Nephron (organoid): ENCODE results near the gene YARS1.

Source experiments
- H3K27ac Mint-ChIP-seq, 3 experiments: 2 replicates each; pipeline ENCODE4 v1.8.0; 2020; ENCODE audit warnings: mixed read lengths in 3 of 3, mild to moderate bottlenecking in 2 of 3, moderate library complexity in 1 of 3
- H3K27me3 Mint-ChIP-seq: 2 replicates; pipeline ENCODE4 v1.8.0; 2021; ENCODE audit warnings: low read depth, mild to moderate bottlenecking, moderate library complexity, mixed read lengths
- H3K36me3 Mint-ChIP-seq: 2 replicates; pipeline ENCODE4 v1.8.0; 2020; ENCODE audit warnings: low read depth, mixed read lengths
- H3K4me1 Mint-ChIP-seq: 2 replicates; pipeline ENCODE4 v1.8.0; 2020; ENCODE audit warnings: mixed read lengths
- H3K4me3 Mint-ChIP-seq, 3 experiments: 2 replicates each; pipeline ENCODE4 v1.8.0; 2020; ENCODE audit warnings: mild to moderate bottlenecking in 3 of 3, mixed read lengths in 3 of 3, moderate library complexity in 2 of 3
- H3K9me3 Mint-ChIP-seq: 2 replicates; pipeline ENCODE4 v1.8.0; 2020; ENCODE audit warnings: mixed read lengths
- CTCF ChIP-seq, 3 experiments: fragments of 200-600 bp; sonication (generic); IDR thresholded peaks; one replicate each; pipeline ENCODE4 v1.5.0; 2021; ENCODE audit warnings: antibody characterized with exemption in 3 of 3; ENCODE audit not compliant: unreplicated experiment in 3 of 3

Gene YARS1

DNA sequence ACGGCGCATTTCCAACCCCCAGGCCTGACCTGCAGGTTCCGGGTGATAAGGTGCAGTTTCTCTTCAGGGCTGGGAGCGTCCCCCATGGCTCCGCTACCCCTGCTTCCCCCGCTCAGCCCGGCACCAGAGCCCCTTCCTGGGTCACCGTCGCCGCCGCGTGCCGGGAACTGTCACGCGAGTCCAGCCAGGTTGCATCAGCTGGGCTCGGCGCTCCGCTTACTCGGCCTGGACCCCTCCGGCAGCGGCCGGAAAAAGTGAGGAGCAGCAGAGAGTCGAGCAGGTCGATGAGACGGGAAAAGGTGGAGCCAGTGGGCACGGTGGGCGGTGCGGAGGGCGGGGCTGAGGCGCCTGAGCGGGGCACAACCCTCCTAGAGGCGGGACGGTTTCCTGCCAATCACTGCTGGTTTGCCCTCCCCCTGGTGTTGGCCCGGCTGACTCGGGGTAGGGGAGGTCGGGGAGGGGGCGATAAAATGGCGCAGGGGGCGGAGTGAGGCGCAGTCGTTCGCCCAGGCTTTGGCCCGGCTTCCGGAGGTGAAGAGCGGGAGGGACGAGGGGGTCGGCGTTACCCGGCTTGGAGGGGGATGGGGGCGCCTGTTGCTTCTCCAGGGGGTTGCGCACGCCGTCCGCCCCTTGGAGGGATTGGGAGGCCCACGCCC lies at the start of gene YARS1, which contains the start of gene S100PBP:
TSS of gene YARS1 (minus strand) at position 200 of the 656 bp plus-strand sequence. CDS start at position 86, 114 bp downstream.
TSS of gene S100PBP (plus strand) at position 495 of the 656 bp plus-strand sequence. CDS start 8,447 bp downstream, outside the sequence.
- Mint-ChIP-seq H3K4me1 (peaks cover 33% of the 10 kb centered on the region), H3K4me3 (peak within 1 kb of the TSS; percentile 97 to 100 (median 99)), H3K9me3 (no peaks in the 10 kb centered on the region), H3K27me3 (no peaks in the 10 kb centered on the region), H3K36me3 (peaks cover 13% of the 10 kb centered on the region), H3K27ac (peak within 1 kb of the TSS; percentile 91 to 93 (median 92))
- TF ChIP-seq CTCF (IDR thresholded peaks at IDR 0.05; ENCODE audit: unreplicated experiment in 3 of 3) = no peak

DNA sequence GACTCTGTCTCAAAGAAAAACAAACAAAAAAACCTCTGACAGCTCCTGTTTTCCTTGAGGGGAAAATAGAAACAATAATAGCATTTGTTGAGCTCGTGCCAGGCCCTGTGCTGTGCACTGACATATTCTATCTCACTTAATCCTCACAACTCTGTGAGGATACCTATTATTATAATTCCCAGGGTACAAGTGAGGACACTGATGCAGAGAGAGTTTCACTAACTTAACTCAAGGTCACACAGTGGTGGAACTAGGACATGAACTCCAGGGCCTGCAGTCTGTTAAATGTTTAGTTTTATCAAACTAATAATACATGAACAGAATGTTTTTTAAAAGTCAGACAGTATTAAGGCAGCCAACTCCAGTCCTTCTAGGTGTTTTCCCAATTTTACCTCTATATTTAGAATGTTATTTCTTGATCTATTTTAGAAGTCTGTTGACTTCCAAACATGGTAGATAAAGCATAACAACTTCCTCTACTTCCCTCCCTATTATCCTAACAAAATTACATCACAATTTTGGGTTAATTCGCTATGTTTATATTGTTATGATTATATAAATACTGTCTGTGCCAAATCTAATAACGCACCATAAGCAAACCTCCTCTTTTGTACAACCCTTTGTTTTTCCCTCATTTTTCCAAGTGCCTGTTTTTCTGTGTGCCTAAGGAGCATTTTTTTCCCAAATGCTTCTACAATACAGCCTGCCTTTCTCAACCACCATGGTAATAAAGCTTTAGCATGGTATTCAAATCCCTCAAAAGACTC lies 48.7 kb upstream of the YARS1 start:
- no peaks in the 10 kb centered on the region for H3K9me3 Mint-ChIP-seq
- peaks cover 75% of the 10 kb centered on the region for H3K4me1 Mint-ChIP-seq
- no peak for TF ChIP-seq CTCF (IDR thresholded peaks at IDR 0.05; ENCODE audit: unreplicated experiment in 3 of 3)
- H3K27me3 Mint-ChIP-seq = peaks cover 11% of the 10 kb centered on the region
- H3K4me3 Mint-ChIP-seq = peak overlapping the region in 1 of 3 experiments; percentile 48
- H3K36me3 Mint-ChIP-seq = peaks cover 63% of the 10 kb centered on the region
- H3K27ac Mint-ChIP-seq = peak overlapping the region; percentile 23 to 57 (median 25)

GRCh38 chr1:32864375-32865019 lies 47.3 kb upstream of the YARS1 start:
- Mint-ChIP-seq H3K27me3 (peaks cover 3% of the 10 kb centered on the region), H3K4me1 (peaks cover 77% of the 10 kb centered on the region), H3K4me3 (no peak overlapping the region), H3K27ac (peak overlapping the region in 1 of 3 experiments; percentile 38), H3K9me3 (no peaks in the 10 kb centered on the region), H3K36me3 (peaks cover 67% of the 10 kb centered on the region)
- TF ChIP-seq CTCF (IDR thresholded peaks at IDR 0.05; ENCODE audit: unreplicated experiment in 3 of 3) = no peak

DNA sequence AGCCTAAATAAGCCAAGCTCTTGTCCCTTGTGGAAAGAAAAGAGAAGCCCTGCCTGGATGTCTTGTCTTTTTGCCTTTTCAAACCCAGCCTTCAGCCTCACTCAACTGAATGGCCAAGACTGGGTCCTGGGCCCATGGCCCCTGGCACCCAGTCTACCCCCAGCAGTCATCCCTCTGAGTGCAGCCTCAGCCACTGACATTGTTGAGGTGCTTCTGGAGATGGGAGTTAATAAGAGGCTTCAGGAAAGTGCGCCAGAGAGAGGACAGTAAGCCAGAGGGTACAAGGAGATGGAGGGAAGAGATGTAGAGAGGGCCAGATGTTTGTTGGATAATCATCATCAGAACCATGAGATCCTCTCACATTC lies 46.7 kb upstream of the YARS1 start:
- Mint-ChIP-seq H3K4me3 (peak overlapping the region in 1 of 3 experiments; percentile 48), H3K27ac (peak overlapping the region; percentile 36 to 39 (median 36))
- no peak for TF ChIP-seq CTCF (IDR thresholded peaks at IDR 0.05; ENCODE audit: unreplicated experiment in 3 of 3)

DNA sequence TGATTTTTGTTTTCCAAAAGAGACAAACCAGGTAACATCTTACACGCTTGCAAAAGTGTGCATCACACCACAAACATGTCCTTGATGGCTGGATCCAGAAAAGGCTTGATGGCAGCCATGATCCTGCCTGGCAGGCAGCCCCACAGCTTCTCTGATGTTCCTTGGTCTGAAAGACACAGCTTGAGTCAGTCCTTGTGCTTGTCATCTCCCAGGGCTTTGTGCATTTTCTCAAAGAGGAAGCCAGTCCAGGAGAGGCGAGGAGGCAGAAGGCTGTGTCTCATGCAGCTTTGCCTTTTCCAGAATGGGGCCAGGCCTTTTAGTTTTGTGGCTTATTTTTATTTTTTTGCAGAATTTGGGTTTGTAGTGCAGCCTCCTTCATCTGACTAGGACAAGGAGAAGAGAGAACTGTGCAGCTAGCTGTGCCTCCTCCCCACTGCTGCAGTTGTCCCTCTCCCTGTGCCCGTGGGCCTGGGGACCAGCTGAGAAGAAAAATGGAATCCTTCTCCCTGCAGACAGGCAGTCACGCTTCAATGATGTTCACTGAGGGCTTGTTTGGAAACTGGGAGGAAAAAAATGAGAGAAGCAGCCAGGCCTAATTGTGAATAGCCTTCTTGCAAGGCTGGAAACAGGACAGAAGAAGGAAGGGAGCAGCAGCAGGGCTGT lies 46.2 kb upstream of the YARS1 start:
- H3K9me3 Mint-ChIP-seq = no peaks in the 10 kb centered on the region
- H3K4me3 Mint-ChIP-seq = peak overlapping the region in 2 of 3 experiments; percentile 20 to 48
- H3K4me1 Mint-ChIP-seq = peaks cover 76% of the 10 kb centered on the region
- no peaks in the 10 kb centered on the region for H3K27me3 Mint-ChIP-seq
- no peak for TF ChIP-seq CTCF (IDR thresholded peaks at IDR 0.05; ENCODE audit: unreplicated experiment in 3 of 3)
- H3K36me3 Mint-ChIP-seq = peaks cover 62% of the 10 kb centered on the region
- peak overlapping the region; percentile 36 to 44 (median 39) for H3K27ac Mint-ChIP-seq

More for the DNA sequence above, 46.7 kb upstream of the YARS1 start:
- Mint-ChIP-seq H3K4me1 (peaks cover 77% of the 10 kb centered on the region), H3K36me3 (peaks cover 67% of the 10 kb centered on the region), H3K9me3 (no peaks in the 10 kb centered on the region), H3K27me3 (no peaks in the 10 kb centered on the region)
